K562 (cell line): ENCODE data around the gene PTPRG. TPM values are rescaled to one million over a fixed set of nuclear protein-coding genes. Genes with fewer than 3 reads are reported as not detected.

Experiments
- ATAC-seq: fragments of 200-7000 bp; cut with Tn5 transposase; 3 replicates; pipeline ENCODE4 v1.9.1; 2020; ENCODE audit warnings: moderate library complexity
- BruUV-seq: library from RNA; stranded (reverse); fragments of 400-500 nt; replicated peaks from 2 replicates; lab custom pipeline; 2021; lab: Mats Ljungman, UMichigan
- CTCF ChIA-PET: fragments of 300-600 bp; formaldehyde crosslinking; extraction: SDS; loops from one replicate; lab custom pipeline; 2021; ENCODE audit warnings: low intra/inter-chr PET ratio; lab: Yijun Ruan, JAX
- POLR2A ChIA-PET: fragments of 300-600, 350-650 bp; sonication (Branson Sonifier 250); formaldehyde crosslinking; extraction: SDS; loops from one replicate; lab custom pipeline; 2021; ENCODE audit warnings: antibody characterized with exemption, inconsistent platforms; lab: Yijun Ruan, JAX
- DNase-seq, 4 experiments: peaks; one replicate each; pipeline versions ENCODE4 v3.0.0 to v3.0.0-alpha.2; 2011 to 2018; ENCODE audit warnings: low spot score in 3 of 4, mixed read lengths in 3 of 4; ENCODE audit errors: extremely low read depth in 1 of 4
- FAIRE-seq: peaks from 2 replicates; lab custom pipeline; 2011; peaks lifted over from hg19 to GRCh38; lab: Jason Lieb, UNC
- H2AFZ ChIP-seq: 2 replicates; pipeline ENCODE4 v1.6.0; 2011; ENCODE audit warnings: low read depth, low read length, control low read depth, inconsistent platforms
- H3K27ac ChIP-seq: fragments of 200-600 bp; 3 replicates; pipeline ENCODE4 v1.8.0; 2011; ENCODE audit warnings: low read depth, mild to moderate bottlenecking, control low read depth, inconsistent platforms, low read length, moderate library complexity, mixed read lengths; ENCODE audit errors: extremely low read depth
- H3K27me3 ChIP-seq, 2 experiments: fragments of 300-600 bp in 1 of 2; 2 replicates in 1 of 2; 3 replicates in 1 of 2; pipeline versions ENCODE4 v1.6.0 to v1.8.0; 2011; ENCODE audit warnings: inconsistent platforms in 2 of 2, low read length in 2 of 2, mild to moderate bottlenecking in 1 of 2, mixed read lengths in 1 of 2, moderate library complexity in 1 of 2; ENCODE audit not compliant: control insufficient read depth in 2 of 2, insufficient read depth in 2 of 2
- H3K36me3 ChIP-seq: fragments of 300-600 bp; 3 replicates; pipeline ENCODE4 v1.8.0; 2011; ENCODE audit warnings: mild to moderate bottlenecking, low read length, inconsistent platforms; ENCODE audit not compliant: control insufficient read depth, insufficient read depth
- H3K4me1 ChIP-seq, 2 experiments: fragments of 200-600 bp in 1 of 2; replicated peaks in 1 of 2; 2 replicates in 1 of 2; 3 replicates in 1 of 2; pipeline versions ENCODE4 v1.5.1 to v1.8.0; 2011; ENCODE audit warnings: inconsistent platforms in 2 of 2, low read length in 2 of 2, mild to moderate bottlenecking in 1 of 2, mixed read lengths in 1 of 2, moderate library complexity in 1 of 2; ENCODE audit not compliant: control insufficient read depth in 2 of 2, insufficient read depth in 2 of 2
- H3K4me2 ChIP-seq: 2 replicates; pipeline ENCODE4 v1.6.1; 2011; ENCODE audit warnings: low read length, control low read depth, inconsistent platforms, mixed read lengths; ENCODE audit not compliant: insufficient read depth
- H3K4me3 ChIP-seq: fragments of 200-600 bp; sonication (generic), shearing (Covaris generic); 2 replicates; pipeline ENCODE4 v1.5.1; 2016; ENCODE audit warnings: control low read depth, inconsistent platforms
- H3K79me2 ChIP-seq: fragments of 200-600 bp; 3 replicates; pipeline ENCODE4 v1.8.0; 2011; ENCODE audit warnings: low read length, inconsistent platforms; ENCODE audit not compliant: control insufficient read depth, insufficient read depth
- H3K9ac ChIP-seq, 2 experiments: 2 replicates each; pipeline versions ENCODE4 v1.6.0 to v1.6.1; 2011; ENCODE audit warnings: low read depth in 2 of 2, low read length in 2 of 2, control low read depth in 1 of 2, inconsistent platforms in 1 of 2, mild to moderate bottlenecking in 1 of 2, mixed read lengths in 1 of 2; ENCODE audit not compliant: insufficient read depth in 1 of 2
- H3K9me1 ChIP-seq: one replicate; pipeline ENCODE4 v1.6.0; 2011; ENCODE audit warnings: inconsistent platforms, mild to moderate bottlenecking, low read length, moderate library complexity; ENCODE audit not compliant: control insufficient read depth, insufficient read depth
- H3K9me3 ChIP-seq: replicated peaks from 2 replicates; pipeline ENCODE4 v1.5.1; 2011; ENCODE audit warnings: low read depth, low read length, inconsistent platforms; ENCODE audit not compliant: control insufficient read depth, insufficient read depth
- H4K20me1 ChIP-seq: replicated peaks from 2 replicates; pipeline ENCODE4 v1.6.1; 2011; ENCODE audit warnings: low read length, inconsistent platforms, mixed read lengths; ENCODE audit not compliant: control insufficient read depth, insufficient read depth
- SUPT5H ChIP-seq: fragments of 450-650 bp; IDR thresholded peaks from 2 replicates; pipeline ENCODE4 v1.6.1; 2016
- WGBS: fragments of 100-300 bp; shearing (Covaris generic); methylation state at CpG from one replicate; pipeline ENCODE4 v1.1.6; 2016; ENCODE audit warnings: low coverage, mixed read lengths; ENCODE audit not compliant: insufficient coverage; ENCODE audit errors: missing lambda C conversion rate; 5-methylcytosine and 5-hydroxymethylcytosine counted together
- in situ Hi-C: fragments of 300-500 bp; cut with MboI; formaldehyde crosslinking; loops from 4 replicates; pipeline ENCODE4 v1.15.0; 2018; ENCODE audit warnings: inconsistent platforms, mixed read lengths
- intact Hi-C: fragments of 100-400 bp; cut with micrococcal nuclease; formaldehyde crosslinking; loops from 2 replicates; pipeline ENCODE4 v1.14.2; 2022
- polyA plus RNA-seq, 8 experiments: library from polyadenylated mRNA; depleted of rRNA in 4 of 8; stranded (reverse) in 5 of 8; unstranded in 3 of 8; fragments of >200 nt; fragmentation: Nextera tagmentation in 2 of 8; fragmentation: Illumina TruSeq in 1 of 8; extraction: Ambion mirVana in 2 of 8; extraction: Trizol in 1 of 8; gene quantifications; 2 replicates each; pipeline versions ENCODE4 v1.2.1 to v1.2.3, GENCODE V29; 2011 to 2014; ENCODE audit warnings: inconsistent platforms in 1 of 8, missing spikeins in 1 of 8
- total RNA-seq, 7 experiments: library from RNA; depleted of rRNA in 6 of 7; stranded (reverse); fragments of >200 nt in 6 of 7; fragmentation: Illumina TruSeq in 2 of 7; extraction: Trizol in 2 of 7; gene quantifications; 2 replicates each; pipeline versions ENCODE4 v1.2.1 to v1.2.3, GENCODE V29; 2011 to 2021; ENCODE audit warnings: low replicate concordance in 1 of 7
- TF ChIP-seq, protein P1 (sequence below), 3 experiments: fragments of 200-800 bp in 1 of 3; fragments of 250-450 bp in 1 of 3; fragments of 450-650 bp in 1 of 3; sonication (Bioruptor Pico) in 1 of 3; sonication (Bioruptor generic) in 1 of 3; formaldehyde crosslinking in 1 of 3; IDR thresholded peaks; 2 replicates each; pipeline versions ENCODE4 v1.6.1 to v1.8.0; 2016 to 2022; ENCODE audit warnings: mild to moderate bottlenecking in 2 of 3, missing genetic modification characterization in 2 of 3, missing compliant biosample characterization in 1 of 3, moderate library complexity in 1 of 3

PTPRG gene
- total and polyA plus RNA-seq, 9 of the 15 experiments (the other 6 are each of a cell fraction or from before 2014, with no cell fraction given): 0.16 TPM; not detected in 8

DNA sequence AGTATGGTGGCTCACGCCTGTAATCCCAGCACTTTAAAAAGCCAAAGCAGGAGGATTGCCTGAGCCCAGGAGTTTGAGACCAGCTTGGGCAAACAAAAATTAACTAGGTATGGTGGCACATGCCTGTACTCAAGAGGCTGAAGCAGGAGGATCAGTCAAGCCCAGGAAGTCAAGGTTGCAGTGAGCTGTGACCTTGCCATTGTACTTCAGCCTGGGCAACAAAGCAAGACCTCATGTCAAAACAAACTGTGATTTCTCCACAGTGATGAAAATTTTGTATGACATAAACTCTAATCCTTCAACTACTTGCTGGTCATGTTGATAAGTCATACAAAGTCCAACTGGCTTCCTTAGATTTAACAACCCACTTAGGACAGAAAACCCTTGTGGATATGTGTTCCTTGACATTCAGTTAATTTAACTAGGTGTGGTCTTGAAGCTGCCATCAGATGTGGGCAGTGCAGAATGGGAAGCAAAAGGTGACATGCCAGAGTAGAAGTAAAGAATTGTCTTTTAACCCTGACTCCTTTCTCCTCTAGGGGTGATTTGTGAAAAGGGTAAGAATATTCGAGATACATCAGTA lies 263.3 kb downstream of the PTPRG start:
- CTCF ChIA-PET: no interaction called here
- Histone ChIP-seq H3K9me1 (no peaks in the 10 kb centered on the region), H3K36me3 (no peaks in the 10 kb centered on the region), H3K4me2 (no peak overlapping the region), H3K27me3 (no peaks in the 10 kb centered on the region; a peak in 1 of 5 replicates)
- POLR2A ChIA-PET: no interaction called here
- ATAC-seq: no peak
- in situ Hi-C loops: no loop called here
- TF ChIP-seq SUPT5H: no peak
- TF ChIP-seq, protein P1, sequence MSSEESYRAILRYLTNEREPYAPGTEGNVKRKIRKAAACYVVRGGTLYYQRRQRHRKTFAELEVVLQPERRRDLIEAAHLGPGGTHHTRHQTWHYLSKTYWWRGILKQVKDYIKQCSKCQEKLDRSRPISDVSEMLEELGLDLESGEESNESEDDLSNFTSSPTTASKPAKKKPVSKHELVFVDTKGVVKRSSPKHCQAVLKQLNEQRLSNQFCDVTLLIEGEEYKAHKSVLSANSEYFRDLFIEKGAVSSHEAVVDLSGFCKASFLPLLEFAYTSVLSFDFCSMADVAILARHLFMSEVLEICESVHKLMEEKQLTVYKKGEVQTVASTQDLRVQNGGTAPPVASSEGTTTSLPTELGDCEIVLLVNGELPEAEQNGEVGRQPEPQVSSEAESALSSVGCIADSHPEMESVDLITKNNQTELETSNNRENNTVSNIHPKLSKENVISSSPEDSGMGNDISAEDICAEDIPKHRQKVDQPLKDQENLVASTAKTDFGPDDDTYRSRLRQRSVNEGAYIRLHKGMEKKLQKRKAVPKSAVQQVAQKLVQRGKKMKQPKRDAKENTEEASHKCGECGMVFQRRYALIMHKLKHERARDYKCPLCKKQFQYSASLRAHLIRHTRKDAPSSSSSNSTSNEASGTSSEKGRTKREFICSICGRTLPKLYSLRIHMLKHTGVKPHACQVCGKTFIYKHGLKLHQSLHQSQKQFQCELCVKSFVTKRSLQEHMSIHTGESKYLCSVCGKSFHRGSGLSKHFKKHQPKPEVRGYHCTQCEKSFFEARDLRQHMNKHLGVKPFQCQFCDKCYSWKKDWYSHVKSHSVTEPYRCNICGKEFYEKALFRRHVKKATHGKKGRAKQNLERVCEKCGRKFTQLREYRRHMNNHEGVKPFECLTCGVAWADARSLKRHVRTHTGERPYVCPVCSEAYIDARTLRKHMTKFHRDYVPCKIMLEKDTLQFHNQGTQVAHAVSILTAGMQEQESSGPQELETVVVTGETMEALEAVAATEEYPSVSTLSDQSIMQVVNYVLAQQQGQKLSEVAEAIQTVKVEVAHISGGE (CRISPR knock-in tag; IDR thresholded peaks at IDR 0.05): peak in 1 of 3 experiments; percentile 24; a peak in 1 of 6 replicates
- TF ChIP-seq, all 486 proteins: peak for 1
- Histone ChIP-seq H3K4me3 (no peak overlapping the region), H3K9ac (no peak overlapping the region), H3K79me2 (no peaks in the 10 kb centered on the region), H2AFZ (no peak overlapping the region), H3K9me3 (no peaks in the 10 kb centered on the region), H4K20me1 (no peaks in the 10 kb centered on the region), H3K4me1 (no peaks in the 10 kb centered on the region), H3K27ac (no peak overlapping the region)
- no TSS peak for BruUV-seq
- no peak for FAIRE-seq
- intact Hi-C loops: no loop called here
- DNase-seq: no peak
- 0% methylated on average over 1 of the region's 2 CpGs for WGBS
